ENCODE results near the gene PLD3.
"Not testable (repeated sequence)": the region's sequence is repeated elsewhere in the genome, so short reads cannot be mapped to it uniquely, and the experiment has no call there.

Gene PLD3

DNA sequence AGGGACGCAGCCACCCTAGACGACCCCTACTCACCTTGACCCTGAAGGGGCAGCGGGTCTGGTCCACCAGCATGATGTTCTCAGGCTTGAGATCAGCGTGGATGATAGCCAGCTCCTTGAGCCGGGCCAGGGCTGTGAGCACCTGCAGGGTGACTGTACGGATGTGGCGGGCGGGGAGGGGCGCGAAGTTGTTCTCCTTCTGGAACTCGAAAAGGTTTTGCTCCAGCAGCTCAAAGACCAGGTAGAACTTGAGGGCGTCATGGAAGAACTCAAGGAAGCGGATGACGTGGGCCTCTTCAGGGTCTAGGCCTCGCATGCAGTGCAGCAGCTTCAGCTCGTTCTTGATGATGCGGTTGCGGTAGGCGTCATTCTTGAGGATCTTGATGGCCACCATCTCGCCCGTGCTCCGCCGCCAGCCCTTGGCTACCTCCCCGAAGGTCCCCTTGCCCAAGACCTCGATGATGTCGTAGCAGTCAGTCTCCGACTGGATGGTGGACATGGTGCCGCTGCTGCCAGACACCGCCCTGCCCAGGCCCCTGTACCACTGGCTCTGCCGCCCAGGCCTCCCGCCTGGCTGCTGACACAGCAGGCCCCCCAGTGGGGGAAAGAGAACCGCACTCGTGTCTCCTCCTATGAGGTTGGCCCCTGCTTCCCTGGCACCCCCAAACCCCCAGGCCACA lies 41.0 kb downstream of the PLD3 start:
- no peak for DNase-seq (ENCODE audit: low read depth in 2 of 2)

DNA sequence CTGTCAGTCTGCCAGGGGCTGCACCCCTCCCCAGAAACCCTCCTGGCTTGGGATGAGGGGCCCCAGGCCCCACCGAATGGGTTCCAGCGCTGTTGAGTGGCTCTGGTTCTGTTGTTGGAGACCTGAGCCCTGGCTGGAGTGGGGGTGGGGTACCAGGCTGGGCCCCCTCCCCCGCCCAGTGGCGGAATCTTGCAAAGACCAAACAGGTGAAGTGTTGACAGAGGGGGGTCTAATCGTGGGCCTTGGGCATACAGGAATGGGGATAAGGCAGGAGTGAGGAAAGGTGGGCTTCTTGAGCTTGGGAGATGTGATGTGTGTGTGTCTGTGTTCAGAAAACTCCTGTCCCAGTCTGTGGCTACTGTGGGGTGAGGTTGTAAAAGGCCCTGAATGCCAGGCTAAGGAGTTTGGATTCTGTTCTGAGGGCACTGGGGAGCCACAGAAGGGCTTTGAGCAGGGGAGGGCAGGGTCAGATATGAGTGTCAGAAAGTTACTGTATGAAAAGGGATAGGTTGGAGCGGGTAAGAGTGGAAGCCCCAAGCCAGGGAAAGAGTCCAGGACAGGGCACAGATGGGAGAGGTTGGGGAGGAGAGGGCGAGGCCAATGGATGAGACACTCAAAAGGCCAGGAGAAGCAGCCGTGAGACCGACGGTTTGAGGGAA lies 41.7 kb downstream of the PLD3 start, which contains the start of gene HIPK4:
TSS of gene HIPK4 (minus strand) at position 98 of the 659 bp plus-strand sequence. CDS start 279 bp downstream, outside the sequence.
- DNase-seq (ENCODE audit: low read depth in 2 of 2): no peak

DNA sequence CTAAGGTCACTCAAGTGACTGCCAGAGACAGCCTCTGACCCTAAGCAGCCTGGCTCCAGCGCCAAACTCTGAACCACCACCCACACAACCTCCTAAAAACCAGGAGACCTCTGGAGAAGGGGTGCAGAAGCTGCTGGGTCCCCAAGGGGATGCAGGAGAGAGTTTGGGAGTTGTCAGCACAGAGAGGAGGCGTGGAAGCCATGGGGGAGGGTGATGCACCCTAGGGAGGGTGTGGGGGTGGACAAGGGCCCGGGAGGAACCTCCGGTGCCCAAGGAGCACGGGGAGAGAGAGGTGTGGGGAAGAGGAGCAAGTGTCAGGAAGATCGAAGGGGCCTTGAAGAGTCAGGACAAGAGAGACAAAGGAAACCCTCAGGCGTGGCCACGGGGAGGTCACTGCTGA lies 43.6 kb downstream of the PLD3 start:
- DNase-seq (ENCODE audit: low read depth in 2 of 2): no peak

DNA sequence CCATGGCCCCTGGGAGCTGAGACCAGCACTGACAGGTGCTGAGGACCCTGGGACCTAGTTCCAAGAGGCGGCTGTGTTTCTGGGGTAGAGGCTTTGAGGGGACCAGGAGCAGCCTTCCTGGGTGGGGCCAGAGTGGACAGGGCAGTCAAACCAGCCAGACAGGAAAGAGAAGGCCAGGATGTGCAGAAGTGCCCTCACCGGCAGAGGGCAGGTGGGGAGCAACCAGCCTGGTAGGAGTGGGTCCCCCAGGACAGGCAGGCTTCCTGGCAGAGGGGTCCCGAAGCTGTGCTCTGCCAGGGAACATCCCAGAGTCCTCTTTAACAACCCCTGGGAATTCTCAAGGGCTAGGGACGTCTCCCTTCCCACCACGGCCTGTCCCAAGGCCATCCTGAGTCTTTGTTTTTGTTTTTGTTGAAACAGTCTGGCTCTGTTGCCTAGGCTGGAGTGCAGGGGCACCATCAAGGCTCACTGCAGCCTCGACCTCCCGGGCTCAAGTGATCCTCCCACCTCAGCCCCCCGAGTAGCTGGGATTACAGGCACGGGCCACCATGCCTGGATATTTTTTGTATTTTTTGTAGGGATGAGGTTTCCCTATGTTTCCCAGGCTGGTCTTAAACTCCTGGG lies 44.5 kb downstream of the PLD3 start:
- DNase-seq (ENCODE audit: low read depth in 2 of 2): no peak

DNA sequence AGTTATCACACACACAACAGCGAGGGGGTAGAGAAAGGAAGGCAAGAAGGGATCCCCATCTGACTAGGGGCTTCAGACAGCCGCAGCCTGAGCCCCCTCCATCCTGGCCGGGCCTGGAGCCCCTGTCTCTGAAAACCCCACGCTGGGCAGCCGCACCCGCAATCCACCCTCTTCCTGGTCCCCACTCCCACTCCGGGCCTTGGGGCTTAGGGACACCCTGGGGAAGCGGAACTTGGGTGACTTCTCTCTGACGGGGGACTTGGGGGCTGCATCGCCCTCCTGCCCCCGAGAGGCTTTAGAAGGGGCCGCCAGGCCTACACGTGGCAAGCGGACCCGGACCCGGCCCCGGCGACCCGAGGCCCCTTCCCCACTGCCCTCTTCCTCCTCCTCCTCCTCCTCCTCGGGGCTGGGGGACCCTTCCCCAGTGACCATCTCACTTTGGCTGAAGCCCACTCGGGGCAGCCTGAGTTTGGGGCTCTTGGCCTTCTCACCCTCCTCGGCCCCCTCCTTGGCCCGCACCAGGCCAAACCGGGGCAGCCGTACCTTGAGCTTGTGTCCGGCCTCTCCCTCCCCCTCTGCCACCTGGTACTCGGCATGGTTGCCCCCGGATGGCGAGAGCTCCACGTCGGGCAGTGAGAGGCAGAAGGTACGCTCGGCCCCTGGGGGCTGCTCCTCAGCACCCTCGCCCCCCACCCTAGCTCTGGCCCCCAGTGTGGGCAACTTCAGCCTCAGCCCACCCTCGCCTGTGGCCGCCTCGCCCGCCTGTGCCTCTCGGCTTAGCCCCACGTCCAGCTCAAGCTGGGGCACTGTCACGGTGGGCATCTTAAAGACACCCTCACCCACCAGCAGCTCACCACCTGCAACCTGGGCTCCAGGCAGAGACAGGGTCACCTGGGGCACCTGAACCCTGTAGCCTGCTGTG lies 45.7 kb downstream of the PLD3 start:
- no peak for DNase-seq (ENCODE audit: low read depth in 2 of 2)

DNA sequence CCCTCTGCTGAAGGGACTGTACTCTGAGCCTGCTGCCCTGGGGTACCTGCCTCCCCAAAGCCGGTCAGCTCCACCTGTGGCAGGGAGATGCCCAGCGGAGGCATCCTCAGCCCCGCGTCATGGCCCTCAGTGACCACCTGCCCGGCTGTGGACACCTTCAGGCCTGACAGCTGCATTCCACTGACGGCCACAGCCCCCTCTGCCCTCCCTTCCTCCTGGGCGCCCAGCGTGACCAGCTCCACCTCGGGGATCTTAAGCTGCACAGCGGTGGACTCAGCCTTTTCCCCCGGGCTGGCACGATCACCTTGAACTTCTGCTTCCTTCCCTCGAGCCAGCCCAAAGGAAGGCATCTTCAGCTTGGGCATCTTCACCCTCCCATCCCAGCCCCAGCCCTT lies 46.3 kb downstream of the PLD3 start:
- DNase-seq (ENCODE audit: low read depth in 2 of 2): no peak

DNA sequence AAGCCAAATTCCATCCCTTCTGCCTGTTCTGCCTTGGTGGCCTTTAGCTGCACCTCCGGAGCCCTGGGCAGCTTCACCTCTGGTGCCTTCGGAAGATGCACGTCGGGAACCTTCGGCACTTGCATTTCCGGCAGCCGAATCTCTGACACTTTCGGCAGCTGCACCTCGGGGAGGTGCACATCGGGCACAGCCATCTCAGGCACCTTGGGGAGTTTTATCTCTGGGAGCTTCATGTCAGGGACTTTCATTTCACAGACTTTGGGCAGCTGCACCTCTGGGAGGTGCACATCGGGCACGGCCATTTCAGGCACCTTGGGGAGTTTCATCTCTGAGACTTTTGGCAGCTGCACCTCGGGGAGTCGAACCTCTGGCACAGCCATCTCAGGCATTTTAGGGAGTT lies 47.5 kb downstream of the PLD3 start:
- DNase-seq (ENCODE audit: low read depth in 2 of 2): no peak

DNA sequence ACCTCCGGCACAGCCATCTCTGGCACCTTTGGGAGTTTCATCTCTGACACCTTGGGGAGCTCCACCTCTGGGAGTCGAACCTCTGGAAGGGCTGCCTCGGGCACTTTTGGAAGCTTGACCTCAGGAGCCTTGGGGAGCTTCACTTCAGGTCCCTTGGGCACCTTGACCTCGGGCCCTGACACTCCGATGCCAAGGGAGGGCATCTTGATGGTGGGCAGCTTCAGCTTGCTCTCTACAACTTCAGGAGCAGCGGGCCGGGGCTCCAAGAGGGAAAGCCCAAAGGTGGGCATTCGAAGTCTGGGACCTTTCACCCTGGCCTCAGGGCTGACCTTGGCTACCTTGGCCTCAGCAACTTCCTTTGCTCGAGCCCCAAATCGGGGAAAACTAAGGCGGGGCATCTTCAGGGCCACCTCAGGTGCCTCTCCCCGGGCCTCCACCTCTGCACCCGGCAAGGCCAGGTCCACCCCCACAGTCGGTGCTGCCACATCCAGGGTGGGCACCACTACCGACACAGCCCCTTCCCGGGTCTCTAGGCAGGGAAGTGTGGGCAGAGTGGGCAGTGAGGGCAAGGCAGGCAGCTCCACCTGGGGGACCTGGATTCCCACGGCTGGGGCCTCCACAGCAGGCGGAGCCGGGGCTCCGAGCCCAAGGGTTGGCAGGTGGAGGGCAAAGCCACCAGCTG lies 48.5 kb downstream of the PLD3 start:
- DNase-seq (ENCODE audit: low read depth in 2 of 2): no peak

DNA sequence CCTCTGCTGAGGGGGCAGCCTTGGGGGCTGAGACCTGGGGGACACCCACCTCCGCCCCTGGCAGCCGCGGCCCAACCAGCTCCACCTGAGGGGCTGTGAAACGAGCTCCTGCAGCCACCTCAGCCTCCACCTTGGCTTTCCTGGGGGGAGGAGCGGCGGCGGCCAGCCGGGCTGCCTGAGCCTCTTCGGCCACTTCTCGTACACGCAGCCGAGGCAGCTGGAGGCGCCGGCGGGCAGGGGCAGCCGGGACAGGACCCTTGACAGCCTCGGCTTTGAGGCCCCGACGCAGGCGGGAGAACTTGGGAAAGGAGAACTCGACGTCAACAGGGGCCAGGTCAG lies 49.0 kb downstream of the PLD3 start:
- no peak for DNase-seq (ENCODE audit: low read depth in 2 of 2)

DNA sequence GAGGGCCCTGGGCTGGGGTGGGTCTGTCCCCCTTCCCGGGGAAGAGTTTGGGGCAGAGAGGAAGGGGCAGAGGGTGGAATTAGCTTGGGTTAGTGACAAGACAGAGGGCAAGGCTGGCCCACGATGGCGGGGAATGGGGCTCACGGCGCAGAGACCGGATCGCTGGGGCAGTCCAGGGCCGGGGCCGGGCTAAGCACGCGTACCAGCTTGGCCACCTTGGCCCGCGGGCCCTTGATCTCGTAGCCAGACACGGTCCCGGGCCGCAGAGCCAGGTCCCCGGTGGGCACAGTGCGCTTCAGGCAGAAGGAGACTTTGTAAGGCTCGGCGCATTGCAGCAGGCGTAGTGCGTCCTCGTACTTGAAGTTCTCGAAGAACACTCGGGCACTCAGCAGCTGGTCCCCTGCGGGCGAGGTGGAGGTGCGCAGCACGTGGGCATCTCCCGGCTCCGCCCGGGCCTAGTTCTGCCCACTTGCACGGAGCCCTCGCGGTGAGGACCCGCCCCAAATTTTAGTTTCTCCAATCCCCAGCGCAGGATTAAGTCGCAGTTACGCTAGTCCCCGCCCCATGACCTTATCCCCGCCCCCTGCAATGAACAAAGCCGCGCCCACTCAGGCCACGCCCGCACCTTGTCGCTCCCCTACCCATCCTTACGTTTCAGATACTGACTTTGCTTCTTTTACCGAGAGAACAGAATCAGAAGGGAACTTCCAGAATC lies 50.1 kb downstream of the PLD3 start:
- DNase-seq (ENCODE audit: low read depth in 2 of 2): peak in 1 of 2 experiments; percentile 2

DNA sequence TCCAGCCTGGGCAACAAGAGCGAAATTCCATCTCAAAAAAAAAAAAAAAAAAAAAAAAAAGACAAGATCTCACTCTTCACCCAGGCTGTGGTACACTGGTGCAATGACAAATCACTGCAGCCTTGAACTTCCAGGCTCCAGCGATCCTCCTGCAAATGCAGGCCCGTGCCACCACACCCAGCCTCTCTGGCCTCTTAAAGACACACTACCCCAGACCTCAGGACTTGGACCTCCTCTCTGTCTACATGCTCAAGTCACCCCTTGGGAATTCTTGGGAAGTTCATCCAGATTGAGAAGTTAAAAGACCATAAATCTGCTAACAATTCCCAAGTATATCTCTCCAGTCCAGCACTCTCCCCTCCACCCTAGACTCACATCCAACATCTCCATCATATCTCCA lies 52.1 kb downstream of the PLD3 start:
- no peak for DNase-seq (ENCODE audit: low read depth in 2 of 2)

DNA sequence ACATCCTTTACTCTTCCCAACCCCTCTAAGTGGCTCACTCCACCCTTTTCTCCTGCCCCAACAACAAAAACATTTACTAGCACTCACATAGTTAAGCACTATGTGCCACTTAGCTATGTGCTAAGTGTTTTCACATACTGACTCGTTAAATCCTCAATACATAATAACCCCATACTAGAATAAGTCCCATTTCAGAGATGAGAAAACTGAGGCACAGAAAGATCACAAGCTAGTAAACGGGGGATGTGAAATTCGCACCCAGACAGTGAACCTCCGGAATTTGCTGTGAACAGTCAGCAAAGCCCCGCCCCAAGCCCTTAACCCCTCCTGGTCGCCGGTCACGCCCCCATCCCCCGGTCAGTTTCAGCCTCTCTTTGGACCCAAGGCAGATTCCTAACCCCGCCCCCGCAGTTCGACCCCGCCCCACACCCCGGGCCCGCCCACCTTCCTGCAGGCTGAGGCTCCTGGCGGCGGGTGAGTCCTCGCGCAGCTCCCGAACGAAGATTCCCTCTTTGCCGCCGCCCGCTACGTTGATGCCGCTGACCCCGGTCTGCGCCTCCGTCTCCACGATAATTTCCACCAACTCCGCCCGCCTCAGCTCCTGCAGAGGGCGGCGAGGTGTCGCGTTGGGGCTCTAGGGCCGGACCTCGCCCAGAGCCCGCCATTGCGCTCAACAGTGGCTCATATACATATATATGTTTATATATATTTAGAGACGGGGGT lies 54.9 kb downstream of the PLD3 start:
- peak; percentile 49 to 53 for DNase-seq (ENCODE audit: low read depth in 2 of 2)

DNA sequence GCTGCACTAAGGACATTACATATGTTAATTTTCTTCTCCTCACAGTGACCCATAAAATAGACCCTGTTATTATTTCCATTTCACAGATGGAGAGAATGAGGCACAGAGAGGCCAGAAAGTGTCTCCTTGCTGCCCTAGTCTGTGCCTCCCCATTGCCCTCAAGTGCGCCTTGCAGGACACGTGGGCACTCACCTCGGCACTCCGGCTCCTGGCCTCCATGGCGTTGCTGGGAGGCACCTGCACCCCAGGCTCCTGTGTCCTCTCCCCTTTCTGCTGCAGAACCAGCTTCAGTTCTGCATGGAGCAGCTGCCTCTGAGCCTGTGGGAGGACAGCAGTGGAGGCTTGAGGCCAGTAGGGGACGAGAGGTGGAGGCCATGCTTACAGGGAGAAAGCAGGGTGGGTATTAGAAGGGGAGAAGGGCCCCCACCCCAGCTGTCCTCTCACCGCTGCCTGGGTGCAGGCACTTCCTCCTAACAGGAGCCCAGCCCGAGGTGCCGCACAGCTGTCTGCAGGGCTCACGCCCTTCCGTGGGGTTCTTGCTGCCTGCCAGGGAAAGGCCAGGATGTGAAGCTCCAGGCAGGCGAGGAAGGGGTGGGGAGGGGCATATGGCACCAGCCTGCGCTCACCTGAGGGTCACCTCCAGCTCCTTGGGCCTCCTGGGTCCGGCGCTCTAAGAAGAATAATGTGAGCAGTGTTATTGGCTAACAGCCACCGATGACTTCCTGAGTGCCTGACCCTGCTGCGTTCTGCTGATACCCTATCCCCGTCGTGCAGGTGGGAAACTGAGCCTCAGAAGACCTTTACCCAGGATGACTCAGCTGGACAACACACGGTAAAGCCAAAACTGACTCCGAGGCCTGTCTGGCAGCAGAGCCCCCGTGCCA lies 59.5 kb downstream of the PLD3 start:
- DNase-seq (ENCODE audit: low read depth in 2 of 2): no peak

DNA sequence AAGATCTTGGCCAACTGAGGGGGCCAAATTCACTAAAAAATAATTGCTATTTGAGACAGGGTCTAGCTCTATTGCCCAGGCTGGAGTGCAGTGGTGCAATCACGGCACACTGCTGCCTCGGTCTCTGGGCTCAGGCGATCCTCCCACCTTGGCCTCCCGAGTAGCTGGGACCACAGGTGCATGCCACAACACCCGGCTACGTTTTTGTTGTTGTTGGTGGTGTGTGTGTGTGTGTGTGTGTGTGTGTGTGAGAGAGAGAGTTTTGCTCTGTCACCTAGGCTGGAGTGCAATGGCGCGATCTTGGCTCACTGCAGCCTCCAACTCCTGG lies 60.1 kb downstream of the PLD3 start:
- DNase-seq (ENCODE audit: low read depth in 2 of 2): not testable (repeated sequence)

DNA sequence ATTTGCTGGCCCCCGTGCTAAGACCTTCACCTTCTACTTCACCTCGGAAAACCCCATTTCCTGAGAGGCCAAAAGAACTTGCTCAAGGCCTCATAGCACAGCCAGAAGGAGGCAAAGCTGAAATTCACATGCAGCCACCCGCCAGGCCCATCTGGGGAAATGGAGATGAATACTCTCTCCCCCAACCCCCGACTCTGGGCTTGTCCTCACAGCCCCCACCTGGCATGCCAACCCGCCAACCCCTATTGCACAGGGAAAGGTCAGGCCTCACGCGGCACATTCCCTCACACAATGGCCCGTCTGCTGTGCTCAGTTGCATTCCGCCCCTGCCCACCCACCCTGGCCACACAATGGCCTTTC lies 61.5 kb downstream of the PLD3 start:
- DNase-seq (ENCODE audit: low read depth in 2 of 2): no peak

DNA sequence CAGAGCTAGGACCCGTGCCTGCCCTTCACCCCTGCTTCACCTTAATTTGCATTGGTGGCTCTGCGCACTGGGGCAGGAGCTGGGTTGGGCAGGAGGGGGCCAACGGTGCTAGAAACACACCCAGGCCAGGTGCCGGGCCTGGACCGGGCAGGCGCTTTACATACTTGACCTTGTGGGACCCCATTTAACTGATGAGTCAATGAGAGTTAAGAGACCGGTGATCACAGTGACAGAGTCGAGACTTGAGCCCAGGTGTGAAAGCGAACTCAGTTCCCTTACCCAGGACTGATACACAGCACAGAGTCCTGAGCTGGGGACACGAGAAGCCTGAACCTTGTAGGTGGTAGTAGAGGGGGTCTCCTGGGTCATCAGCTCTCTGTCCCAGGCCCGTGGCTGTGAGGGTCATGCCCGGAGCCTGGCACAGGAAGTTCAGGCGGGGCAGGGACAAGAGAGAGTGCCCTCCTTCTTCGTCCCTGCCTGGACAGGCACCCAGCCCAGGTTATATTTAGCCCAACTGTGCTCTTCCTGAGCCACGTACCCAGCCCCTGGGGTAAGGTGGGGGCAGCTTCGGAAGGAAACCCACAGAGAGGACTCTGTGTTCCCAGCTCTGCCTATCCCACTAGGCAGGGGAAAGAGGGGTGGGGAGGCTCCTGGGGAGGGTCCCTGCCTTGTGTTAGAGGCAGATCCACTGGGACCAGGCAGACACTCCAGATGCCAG lies 62.8 kb downstream of the PLD3 start:
- no peak for DNase-seq (ENCODE audit: low read depth in 2 of 2)

DNA sequence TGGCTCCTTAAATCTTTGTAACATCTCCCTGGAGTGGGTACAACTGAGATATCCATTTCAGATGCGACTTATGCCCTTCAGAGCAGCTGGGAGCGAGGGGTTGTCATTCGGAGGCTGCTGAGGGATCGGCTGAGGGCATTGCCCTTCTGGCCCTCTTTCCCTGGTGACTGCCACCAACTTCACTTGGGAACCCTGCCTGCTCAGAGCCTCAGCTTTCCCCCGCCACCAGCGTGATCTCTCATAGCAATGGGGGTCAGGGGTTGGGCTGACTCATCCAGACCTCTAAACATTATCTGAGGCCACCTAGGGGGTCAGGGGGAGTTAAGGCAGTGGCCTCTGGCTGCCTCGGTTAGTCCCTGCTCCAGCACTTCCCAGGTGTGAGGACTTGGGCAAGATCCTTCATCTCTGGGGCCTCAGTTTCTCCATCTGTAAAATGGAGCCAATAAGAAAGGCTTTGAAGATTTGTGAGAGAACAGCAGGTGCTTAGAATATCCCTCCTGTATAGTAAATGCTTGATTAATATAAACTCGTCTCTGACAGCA lies 63.5 kb downstream of the PLD3 start:
- no peak for DNase-seq (ENCODE audit: low read depth in 2 of 2)

DNA sequence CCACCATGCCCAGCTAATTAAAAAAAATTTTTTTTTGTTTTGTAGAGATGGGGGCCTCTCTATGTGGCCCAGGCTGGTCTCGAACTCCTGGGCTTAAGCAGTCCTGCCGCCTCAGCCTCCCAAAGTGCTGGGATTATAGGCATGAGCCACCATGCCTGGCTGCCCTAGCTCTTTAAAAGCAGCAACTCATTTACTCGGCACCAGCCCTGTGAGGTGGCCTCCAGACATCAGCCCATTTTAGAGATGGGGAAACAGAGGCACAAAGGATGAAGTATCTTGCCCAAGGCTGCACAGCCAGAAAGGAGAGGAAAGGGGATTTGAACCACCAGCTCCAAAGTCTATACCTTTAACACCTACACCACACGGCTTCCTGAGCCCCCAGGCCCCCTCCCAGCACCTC lies 64.4 kb downstream of the PLD3 start:
- no peak for DNase-seq (ENCODE audit: low read depth in 2 of 2)
